RWPE1 (cell line): Measurements from ENCODE around the gene STPG4.
"Not testable (repeated sequence)": the region's sequence is repeated elsewhere in the genome, so short reads cannot be mapped to it uniquely, and the experiment has no call there.

Experiments
- CTCF ChIA-PET: fragments of 350-600 bp; sonication (Branson Sonifier 250); formaldehyde crosslinking; extraction: SDS; loops from one replicate; lab custom pipeline; 2021; lab: Yijun Ruan, JAX
- POLR2A ChIA-PET: fragments of 400-600 bp; formaldehyde crosslinking; extraction: SDS; loops from one replicate; lab custom pipeline; 2020; ENCODE audit warnings: antibody characterized with exemption; ENCODE audit not compliant: low non-redundant PET; lab: Yijun Ruan, JAX
- DNase-seq: peaks from one replicate; pipeline ENCODE4 v3.0.0; 2012; ENCODE audit warnings: low spot score
- H3K27ac ChIP-seq: fragments of 450-650 bp; 2 replicates; pipeline ENCODE4 v1.5.1; 2017
- TF ChIP-seq, protein P1 (sequence below): fragments of 450-650 bp; conservative IDR thresholded peaks from 2 replicates; pipeline ENCODE4 v1.5.1; 2017; ENCODE audit warnings: low read depth, mild to moderate bottlenecking

The STPG4 gene

DNA sequence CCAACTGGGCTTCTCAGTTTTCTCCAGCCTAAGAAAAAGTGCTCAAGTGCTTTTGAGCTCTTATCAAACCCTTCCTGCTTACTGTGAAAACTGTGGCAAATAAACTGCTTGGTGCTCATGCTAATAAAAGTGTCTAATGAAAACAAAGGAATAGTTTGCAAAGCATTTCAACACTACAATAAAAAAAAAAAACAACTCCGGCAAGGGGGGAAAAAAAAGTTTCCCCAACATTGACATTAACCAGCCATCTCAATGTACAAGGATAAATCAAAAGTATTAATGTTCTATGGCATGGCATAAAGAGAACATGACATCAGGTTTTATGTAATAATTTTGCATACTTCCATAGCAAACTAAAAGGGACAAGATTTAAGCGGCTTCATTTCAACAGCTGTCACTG lies 14.7 kb upstream of the STPG4 start:
- POLR2A ChIA-PET = no interaction called here
- no peak for DNase-seq
- no peak overlapping the region for H3K27ac ChIP-seq
- CTCF ChIA-PET = interaction anchor here (0.6 kb wide), 1 partner anchor 185 kb away, joined by 3 read pairs; no protein-coding TSS in a partner anchor
- TF ChIP-seq, protein P1, sequence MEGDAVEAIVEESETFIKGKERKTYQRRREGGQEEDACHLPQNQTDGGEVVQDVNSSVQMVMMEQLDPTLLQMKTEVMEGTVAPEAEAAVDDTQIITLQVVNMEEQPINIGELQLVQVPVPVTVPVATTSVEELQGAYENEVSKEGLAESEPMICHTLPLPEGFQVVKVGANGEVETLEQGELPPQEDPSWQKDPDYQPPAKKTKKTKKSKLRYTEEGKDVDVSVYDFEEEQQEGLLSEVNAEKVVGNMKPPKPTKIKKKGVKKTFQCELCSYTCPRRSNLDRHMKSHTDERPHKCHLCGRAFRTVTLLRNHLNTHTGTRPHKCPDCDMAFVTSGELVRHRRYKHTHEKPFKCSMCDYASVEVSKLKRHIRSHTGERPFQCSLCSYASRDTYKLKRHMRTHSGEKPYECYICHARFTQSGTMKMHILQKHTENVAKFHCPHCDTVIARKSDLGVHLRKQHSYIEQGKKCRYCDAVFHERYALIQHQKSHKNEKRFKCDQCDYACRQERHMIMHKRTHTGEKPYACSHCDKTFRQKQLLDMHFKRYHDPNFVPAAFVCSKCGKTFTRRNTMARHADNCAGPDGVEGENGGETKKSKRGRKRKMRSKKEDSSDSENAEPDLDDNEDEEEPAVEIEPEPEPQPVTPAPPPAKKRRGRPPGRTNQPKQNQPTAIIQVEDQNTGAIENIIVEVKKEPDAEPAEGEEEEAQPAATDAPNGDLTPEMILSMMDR = no peak

DNA sequence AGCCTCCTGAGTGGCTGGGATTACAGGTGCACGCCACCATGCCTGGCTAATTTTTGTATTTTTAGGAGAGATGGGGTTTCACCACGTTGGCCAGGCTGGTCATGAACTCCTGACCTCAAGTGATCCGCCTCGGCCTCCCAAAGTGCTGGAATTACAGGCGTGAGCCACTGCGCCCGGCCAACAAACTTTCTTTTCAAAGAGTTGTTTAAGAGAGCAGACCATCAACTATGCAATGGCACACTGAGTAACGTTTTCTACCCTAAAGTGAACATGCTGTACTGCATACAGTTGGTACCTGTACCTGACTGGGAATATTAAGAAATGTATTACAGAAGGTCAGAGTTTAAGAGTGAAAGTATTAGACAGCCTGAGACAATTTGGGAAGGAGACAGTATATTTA lies 13.8 kb upstream of the STPG4 start:
- peak overlapping the region; percentile 31; the same call in 1 of the 2 replicates for H3K27ac ChIP-seq
- CTCF ChIA-PET, POLR2A ChIA-PET, DNase-seq: not testable (repeated sequence)

DNA sequence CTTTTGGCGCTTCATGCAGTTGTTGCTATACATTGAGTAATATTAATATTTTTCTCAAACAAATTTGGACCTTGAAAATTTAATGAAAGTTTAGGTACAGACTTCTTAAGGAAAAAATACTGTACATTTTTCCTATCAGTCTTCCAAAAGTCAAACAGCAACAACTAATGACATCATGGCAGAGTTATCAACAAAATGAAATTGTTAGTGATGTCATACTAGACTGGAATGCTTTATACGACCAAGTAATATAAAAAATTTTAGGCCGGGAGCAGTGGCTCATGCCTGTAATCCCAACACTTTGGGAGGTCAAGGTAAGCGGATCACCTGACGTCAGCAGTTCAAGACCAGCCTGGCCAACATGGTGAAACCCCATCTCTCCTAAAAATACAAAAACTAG lies 12.0 kb upstream of the STPG4 start:
- ChIA-PET POLR2A (no interaction called here), CTCF (no interaction called here)
- TF ChIP-seq, protein P1 = no peak
- DNase-seq = no peak
- no peak overlapping the region for H3K27ac ChIP-seq

DNA sequence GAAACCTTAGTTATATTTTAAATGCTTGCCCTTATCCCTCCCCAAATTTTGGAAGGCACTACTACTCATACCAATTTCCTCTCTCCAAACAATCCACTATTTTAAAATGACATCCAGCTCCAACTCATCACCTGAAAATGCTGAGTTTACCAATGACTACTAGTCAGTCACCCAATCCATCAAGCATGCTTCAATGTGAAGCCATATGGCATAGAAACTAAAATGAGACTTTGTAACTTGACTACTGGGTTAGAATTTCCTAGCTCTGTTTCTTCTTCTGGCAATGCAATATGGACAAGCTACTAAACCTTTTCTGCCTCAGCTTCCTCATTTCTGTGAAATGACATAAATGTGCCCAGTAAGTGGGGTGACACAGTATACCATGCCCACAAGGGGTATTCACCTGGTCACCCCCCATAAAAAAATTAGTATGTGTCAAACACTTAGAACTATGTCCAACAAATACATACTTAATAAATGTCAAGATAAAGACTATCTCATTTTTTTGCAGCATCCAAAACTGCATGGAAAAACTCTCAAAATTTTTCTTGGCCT lies 10.0 kb upstream of the STPG4 start:
- DNase-seq = no peak
- CTCF ChIA-PET = no interaction called here
- H3K27ac ChIP-seq = no peak overlapping the region
- TF ChIP-seq, protein P1 = no peak
- POLR2A ChIA-PET = no interaction called here

DNA sequence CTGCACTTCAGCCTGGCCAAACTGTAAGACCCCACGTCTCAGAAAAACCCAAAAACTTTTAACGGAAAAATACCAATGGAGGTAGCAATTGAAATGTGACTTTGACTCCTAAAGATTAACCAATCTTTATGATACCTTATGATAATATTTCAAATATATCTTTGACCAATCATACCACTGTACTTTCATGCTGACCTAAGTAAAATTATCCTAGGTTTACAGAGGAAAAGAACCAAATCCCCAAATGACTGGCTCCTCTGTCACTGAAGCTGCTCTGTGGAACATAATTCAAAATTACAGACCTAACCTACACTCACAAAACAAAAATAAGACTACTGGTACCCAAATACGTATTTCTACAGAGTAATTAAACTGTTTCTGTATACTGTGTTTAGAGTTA lies 7.7 kb upstream of the STPG4 start:
- POLR2A ChIA-PET = no interaction called here
- no peak overlapping the region for H3K27ac ChIP-seq
- TF ChIP-seq, protein P1 = no peak
- no peak for DNase-seq
- CTCF ChIA-PET = interaction anchor here (0.6 kb wide), 1 partner anchor 156 kb away, joined by 4 read pairs; no protein-coding TSS in a partner anchor

DNA sequence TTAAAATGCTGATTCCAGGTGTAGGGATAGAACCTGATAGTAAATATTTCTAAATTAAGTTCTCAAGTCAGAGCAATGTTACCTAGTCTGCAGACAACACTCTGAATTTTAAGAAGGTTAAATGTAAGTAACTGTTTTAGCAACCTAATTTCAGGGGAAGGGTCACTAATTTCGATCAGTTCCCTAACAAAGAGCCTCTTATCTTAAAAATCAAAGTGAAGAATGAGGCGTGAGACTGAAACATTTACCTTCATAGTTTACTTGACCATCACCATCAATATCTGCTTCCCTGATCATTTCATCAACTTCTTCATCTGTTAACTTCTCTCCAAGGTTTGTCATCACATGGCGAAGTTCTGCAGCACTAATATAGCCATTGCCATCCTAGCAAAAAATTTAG lies 6.4 kb upstream of the STPG4 start:
- TF ChIP-seq, protein P1 = no peak
- CTCF ChIA-PET = no interaction called here
- no peak overlapping the region for H3K27ac ChIP-seq
- POLR2A ChIA-PET = no interaction called here
- DNase-seq = no peak

DNA sequence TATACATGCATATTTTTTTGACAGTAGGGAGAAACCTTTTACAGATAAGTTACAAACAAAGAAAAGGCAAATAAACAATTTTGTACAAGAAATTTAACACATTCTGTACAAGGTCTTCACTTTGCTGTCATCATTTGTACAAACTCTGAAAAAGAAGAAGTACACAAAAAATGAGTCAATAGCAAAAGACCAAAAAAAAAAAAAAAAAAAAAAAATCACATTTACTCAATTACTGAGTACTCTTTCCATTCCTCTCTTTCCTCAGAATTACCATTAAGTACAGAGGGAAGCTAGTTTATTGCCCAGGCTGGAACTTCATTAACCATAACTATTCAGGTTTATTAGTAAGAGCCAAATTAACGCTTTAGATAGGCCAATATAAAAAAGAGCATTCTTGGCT lies 5.6 kb upstream of the STPG4 start:
- no peak overlapping the region for H3K27ac ChIP-seq
- no peak for DNase-seq
- POLR2A ChIA-PET = no interaction called here
- TF ChIP-seq, protein P1 = no peak
- CTCF ChIA-PET = interaction anchor here (0.6 kb wide), 1 partner anchor 1826 kb away, joined by 4 read pairs; no protein-coding TSS in a partner anchor
